HepG2 (cell line): ENCODE measurements around the gene DOC2A. TPM values are rescaled to one million over a fixed set of nuclear protein-coding genes. Genes with fewer than 3 reads are reported as not detected.
A peak's percentile ranks its signal among the peaks of the same experiment; 100 is the strongest.

Source experiments
- DZIP1 ChIP-seq: sonication (generic); formaldehyde crosslinking; IDR thresholded peaks from 2 replicates; pipeline ENCODE4 v1.5.0; 2020; ENCODE audit warnings: mild to moderate bottlenecking, missing genetic modification reagents
- FOSL1 ChIP-seq: sonication (generic); formaldehyde crosslinking; IDR thresholded peaks from 2 replicates; pipeline ENCODE4 v1.9.0; 2021; ENCODE audit warnings: missing genetic modification reagents, borderline replicate concordance
- ISL2 ChIP-seq: sonication (generic); formaldehyde crosslinking; IDR thresholded peaks from 2 replicates; pipeline ENCODE4 v1.5.0; 2020; ENCODE audit warnings: missing genetic modification reagents
- MEF2D ChIP-seq: sonication (generic); formaldehyde crosslinking; IDR thresholded peaks from 2 replicates; pipeline ENCODE4 v1.5.1; 2020; ENCODE audit warnings: mild to moderate bottlenecking, missing genetic modification reagents
- MYNN ChIP-seq: sonication (generic); formaldehyde crosslinking; IDR thresholded peaks from 2 replicates; pipeline ENCODE4 v1.4.0; 2020; ENCODE audit warnings: mild to moderate bottlenecking, low read depth, missing genetic modification reagents
- PITX1 ChIP-seq: sonication (generic); formaldehyde crosslinking; IDR thresholded peaks from 2 replicates; pipeline ENCODE4 v1.5.1; 2020; ENCODE audit warnings: mild to moderate bottlenecking, missing genetic modification reagents
- PREB ChIP-seq: sonication (generic); formaldehyde crosslinking; IDR thresholded peaks from 2 replicates; pipeline ENCODE4 v1.4.0; 2020; ENCODE audit warnings: missing genetic modification reagents
- RBAK ChIP-seq: sonication (generic); formaldehyde crosslinking; IDR thresholded peaks from 2 replicates; pipeline ENCODE4 v1.5.1; 2020; ENCODE audit warnings: mild to moderate bottlenecking, missing genetic modification reagents
- TOE1 ChIP-seq: sonication (generic); formaldehyde crosslinking; IDR thresholded peaks from 2 replicates; pipeline ENCODE4 v1.4.0; 2020; ENCODE audit warnings: mild to moderate bottlenecking, missing genetic modification reagents
- ZBTB20 ChIP-seq: sonication (generic); formaldehyde crosslinking; IDR thresholded peaks from 2 replicates; pipeline ENCODE4 v1.8.1; 2023; ENCODE audit warnings: missing genetic modification reagents, low read depth, mild to moderate bottlenecking, borderline replicate concordance
- ZNF253 ChIP-seq: sonication (generic); formaldehyde crosslinking; IDR thresholded peaks from 2 replicates; pipeline ENCODE4 v1.8.0; 2022; ENCODE audit warnings: mild to moderate bottlenecking, missing genetic modification reagents, borderline replicate concordance
- ZNF362 ChIP-seq: sonication (generic); formaldehyde crosslinking; IDR thresholded peaks from 2 replicates; pipeline ENCODE4 v1.4.0; 2020; ENCODE audit warnings: missing genetic modification reagents, mild to moderate bottlenecking, borderline replicate concordance
- polyA plus RNA-seq, 8 experiments: library from polyadenylated mRNA; depleted of rRNA in 3 of 8; stranded (reverse) in 7 of 8; unstranded in 1 of 8; fragments of >200 nt; fragmentation: Illumina TruSeq in 4 of 8; extraction: Trizol in 4 of 8; gene quantifications; 2 replicates each; pipeline versions ENCODE4 v1.2.1 to v1.2.3, GENCODE V29; 2011 to 2016; ENCODE audit warnings: low read depth in 4 of 8, missing spikeins in 1 of 8, mixed read lengths in 1 of 8; ENCODE audit not compliant: insufficient read depth in 1 of 8
- total RNA-seq, 5 experiments: library from RNA; depleted of rRNA; stranded (reverse); fragments of >200 nt; fragmentation: Illumina TruSeq; extraction: Trizol; gene quantifications; 2 replicates each; pipeline ENCODE4 v1.2.3, GENCODE V29; 2016; ENCODE audit warnings: low read depth in 1 of 5
- TF ChIP-seq, protein P1 (sequence below): sonication (generic); formaldehyde crosslinking; IDR thresholded peaks from 2 replicates; pipeline ENCODE4 v1.4.0; 2020; ENCODE audit warnings: missing genetic modification reagents
- TF ChIP-seq, protein P2 (sequence below): sonication (generic); formaldehyde crosslinking; IDR thresholded peaks from 2 replicates; pipeline ENCODE4 v1.8.0; 2022; ENCODE audit warnings: mild to moderate bottlenecking, missing genetic modification reagents
- TF ChIP-seq, protein P3 (sequence below): conservative IDR thresholded peaks from 2 replicates; pipeline ENCODE4 v1.6.1; 2018; ENCODE audit warnings: missing genetic modification reagents

Gene DOC2A
- total and polyA plus RNA-seq, 2 of the 13 experiments (the other 11 are each of a cell fraction or from before 2014, with no cell fraction given), result 0.15 to 0.55 TPM

- TF ChIP-seq, protein P1, sequence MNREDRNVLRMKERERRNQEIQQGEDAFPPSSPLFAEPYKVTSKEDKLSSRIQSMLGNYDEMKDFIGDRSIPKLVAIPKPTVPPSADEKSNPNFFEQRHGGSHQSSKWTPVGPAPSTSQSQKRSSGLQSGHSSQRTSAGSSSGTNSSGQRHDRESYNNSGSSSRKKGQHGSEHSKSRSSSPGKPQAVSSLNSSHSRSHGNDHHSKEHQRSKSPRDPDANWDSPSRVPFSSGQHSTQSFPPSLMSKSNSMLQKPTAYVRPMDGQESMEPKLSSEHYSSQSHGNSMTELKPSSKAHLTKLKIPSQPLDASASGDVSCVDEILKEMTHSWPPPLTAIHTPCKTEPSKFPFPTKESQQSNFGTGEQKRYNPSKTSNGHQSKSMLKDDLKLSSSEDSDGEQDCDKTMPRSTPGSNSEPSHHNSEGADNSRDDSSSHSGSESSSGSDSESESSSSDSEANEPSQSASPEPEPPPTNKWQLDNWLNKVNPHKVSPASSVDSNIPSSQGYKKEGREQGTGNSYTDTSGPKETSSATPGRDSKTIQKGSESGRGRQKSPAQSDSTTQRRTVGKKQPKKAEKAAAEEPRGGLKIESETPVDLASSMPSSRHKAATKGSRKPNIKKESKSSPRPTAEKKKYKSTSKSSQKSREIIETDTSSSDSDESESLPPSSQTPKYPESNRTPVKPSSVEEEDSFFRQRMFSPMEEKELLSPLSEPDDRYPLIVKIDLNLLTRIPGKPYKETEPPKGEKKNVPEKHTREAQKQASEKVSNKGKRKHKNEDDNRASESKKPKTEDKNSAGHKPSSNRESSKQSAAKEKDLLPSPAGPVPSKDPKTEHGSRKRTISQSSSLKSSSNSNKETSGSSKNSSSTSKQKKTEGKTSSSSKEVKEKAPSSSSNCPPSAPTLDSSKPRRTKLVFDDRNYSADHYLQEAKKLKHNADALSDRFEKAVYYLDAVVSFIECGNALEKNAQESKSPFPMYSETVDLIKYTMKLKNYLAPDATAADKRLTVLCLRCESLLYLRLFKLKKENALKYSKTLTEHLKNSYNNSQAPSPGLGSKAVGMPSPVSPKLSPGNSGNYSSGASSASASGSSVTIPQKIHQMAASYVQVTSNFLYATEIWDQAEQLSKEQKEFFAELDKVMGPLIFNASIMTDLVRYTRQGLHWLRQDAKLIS (CRISPR knock-in tag), result no peak
- no peak for TF ChIP-seq FOSL1
- TF ChIP-seq RBAK (CRISPR knock-in tag), result no peak
- TF ChIP-seq DZIP1 (CRISPR knock-in tag), result no peak
- no peak for TF ChIP-seq PREB (CRISPR knock-in tag)
- TF ChIP-seq TOE1 (CRISPR knock-in tag), result no peak
- no peak for TF ChIP-seq MYNN (CRISPR knock-in tag)
- TF ChIP-seq MEF2D (CRISPR knock-in tag), result peak; percentile 73
- no peak for TF ChIP-seq ZNF253 (CRISPR knock-in tag)
- TF ChIP-seq ZBTB20 (CRISPR knock-in tag), result peak; percentile 59; the same call in 1 of the 2 replicates
- TF ChIP-seq, protein P2, sequence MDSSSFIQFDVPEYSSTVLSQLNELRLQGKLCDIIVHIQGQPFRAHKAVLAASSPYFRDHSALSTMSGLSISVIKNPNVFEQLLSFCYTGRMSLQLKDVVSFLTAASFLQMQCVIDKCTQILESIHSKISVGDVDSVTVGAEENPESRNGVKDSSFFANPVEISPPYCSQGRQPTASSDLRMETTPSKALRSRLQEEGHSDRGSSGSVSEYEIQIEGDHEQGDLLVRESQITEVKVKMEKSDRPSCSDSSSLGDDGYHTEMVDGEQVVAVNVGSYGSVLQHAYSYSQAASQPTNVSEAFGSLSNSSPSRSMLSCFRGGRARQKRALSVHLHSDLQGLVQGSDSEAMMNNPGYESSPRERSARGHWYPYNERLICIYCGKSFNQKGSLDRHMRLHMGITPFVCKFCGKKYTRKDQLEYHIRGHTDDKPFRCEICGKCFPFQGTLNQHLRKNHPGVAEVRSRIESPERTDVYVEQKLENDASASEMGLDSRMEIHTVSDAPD (CRISPR knock-in tag), result no peak; the same call in 1 of the 2 replicates
- TF ChIP-seq, protein P3, sequence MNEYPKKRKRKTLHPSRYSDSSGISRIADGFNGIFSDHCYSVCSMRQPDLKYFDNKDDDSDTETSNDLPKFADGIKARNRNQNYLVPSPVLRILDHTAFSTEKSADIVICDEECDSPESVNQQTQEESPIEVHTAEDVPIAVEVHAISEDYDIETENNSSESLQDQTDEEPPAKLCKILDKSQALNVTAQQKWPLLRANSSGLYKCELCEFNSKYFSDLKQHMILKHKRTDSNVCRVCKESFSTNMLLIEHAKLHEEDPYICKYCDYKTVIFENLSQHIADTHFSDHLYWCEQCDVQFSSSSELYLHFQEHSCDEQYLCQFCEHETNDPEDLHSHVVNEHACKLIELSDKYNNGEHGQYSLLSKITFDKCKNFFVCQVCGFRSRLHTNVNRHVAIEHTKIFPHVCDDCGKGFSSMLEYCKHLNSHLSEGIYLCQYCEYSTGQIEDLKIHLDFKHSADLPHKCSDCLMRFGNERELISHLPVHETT (CRISPR knock-in tag), result peak; percentile 90
- TF ChIP-seq ISL2 (CRISPR knock-in tag), result peak; percentile 74
- TF ChIP-seq PITX1 (CRISPR knock-in tag), result peak; percentile 68
- peak; percentile 28 for TF ChIP-seq ZNF362 (CRISPR knock-in tag)
Measured at GRCh38 chr16:29995911-29996765, 14.7 kb downstream of the DOC2A start, which contains the start of gene INO80E (continued).
